ENCODE measurements around the gene SIRT5. TPM values are rescaled to one million over a fixed set of nuclear protein-coding genes. Genes with fewer than 3 reads are reported as not detected.

Gene SIRT5
- total RNA-seq, 1 donor = 6.2 TPM

GRCh38 chr6:13624871-13625288 is 50.5 kb downstream of the SIRT5 start:
- H3K4me1 ChIP-seq (ENCODE audit: insufficient read depth, low read length) = no peaks in the 10 kb centered on the region

GRCh38 chr6:13629459-13630116 is 55.2 kb downstream of the SIRT5 start:
- Histone ChIP-seq H3K4me1 (ENCODE audit: insufficient read depth, low read length) (no peaks in the 10 kb centered on the region), H3K9me3 (ENCODE audit: low read depth, low read length) (no peaks in the 10 kb centered on the region), H3K27me3 (ENCODE audit: insufficient read depth, low read length) (no peaks in the 10 kb centered on the region), H3K4me3 (ENCODE audit: low read length) (no peak overlapping the region)

More at GRCh38 chr6:13624871-13625288, 50.5 kb downstream of the SIRT5 start:
- H3K9me3 ChIP-seq (ENCODE audit: low read depth, low read length) = no peaks in the 10 kb centered on the region
- no peak overlapping the region for H3K4me3 ChIP-seq (ENCODE audit: low read length)
- no peaks in the 10 kb centered on the region for H3K27me3 ChIP-seq (ENCODE audit: insufficient read depth, low read length)

GRCh38 chr6:13630499-13630898 is 56.1 kb downstream of the SIRT5 start:
- no peaks in the 10 kb centered on the region for H3K27me3 ChIP-seq (ENCODE audit: insufficient read depth, low read length)
- H3K4me3 ChIP-seq (ENCODE audit: low read length) = no peak overlapping the region
- H3K9me3 ChIP-seq (ENCODE audit: low read depth, low read length) = no peaks in the 10 kb centered on the region
- no peaks in the 10 kb centered on the region for H3K4me1 ChIP-seq (ENCODE audit: insufficient read depth, low read length)

GRCh38 chr6:13633343-13633742 is 58.9 kb downstream of the SIRT5 start:
- no peaks in the 10 kb centered on the region for H3K27me3 ChIP-seq (ENCODE audit: insufficient read depth, low read length)
- H3K4me1 ChIP-seq (ENCODE audit: insufficient read depth, low read length) = peaks cover 19% of the 10 kb centered on the region
- H3K4me3 ChIP-seq (ENCODE audit: low read length) = no peak overlapping the region
- no peaks in the 10 kb centered on the region for H3K9me3 ChIP-seq (ENCODE audit: low read depth, low read length)

GRCh38 chr6:13635948-13636658 is 61.7 kb downstream of the SIRT5 start:
- H3K27me3 ChIP-seq (ENCODE audit: insufficient read depth, low read length) = no peaks in the 10 kb centered on the region
- peaks cover 26% of the 10 kb centered on the region for H3K4me1 ChIP-seq (ENCODE audit: insufficient read depth, low read length)
- no peak overlapping the region for H3K4me3 ChIP-seq (ENCODE audit: low read length)
- no peaks in the 10 kb centered on the region for H3K9me3 ChIP-seq (ENCODE audit: low read depth, low read length)

- Histone ChIP-seq H3K9me3 (ENCODE audit: low read depth, low read length) (no peaks in the 10 kb centered on the region), H3K27me3 (ENCODE audit: insufficient read depth, low read length) (no peaks in the 10 kb centered on the region), H3K4me3 (ENCODE audit: low read length) (no peak overlapping the region), H3K4me1 (ENCODE audit: insufficient read depth, low read length) (peaks cover 26% of the 10 kb centered on the region)
These were observed 63.6 kb downstream of the SIRT5 start for GRCh38 chr6:13638014-13638413.

- Histone ChIP-seq H3K27me3 (ENCODE audit: insufficient read depth, low read length) (no peaks in the 10 kb centered on the region), H3K9me3 (ENCODE audit: low read depth, low read length) (no peaks in the 10 kb centered on the region), H3K4me1 (ENCODE audit: insufficient read depth, low read length) (peaks cover 26% of the 10 kb centered on the region), H3K4me3 (ENCODE audit: low read length) (no peak overlapping the region)
These were observed 64.2 kb downstream of the SIRT5 start for GRCh38 chr6:13638626-13639025.

GRCh38 chr6:13641315-13641714 is 66.9 kb downstream of the SIRT5 start:
- Histone ChIP-seq H3K4me3 (ENCODE audit: low read length) (no peak overlapping the region), H3K4me1 (ENCODE audit: insufficient read depth, low read length) (peaks cover 20% of the 10 kb centered on the region), H3K9me3 (ENCODE audit: low read depth, low read length) (no peaks in the 10 kb centered on the region), H3K27me3 (ENCODE audit: insufficient read depth, low read length) (no peaks in the 10 kb centered on the region)

- Histone ChIP-seq H3K27me3 (ENCODE audit: insufficient read depth, low read length) (no peaks in the 10 kb centered on the region), H3K4me1 (ENCODE audit: insufficient read depth, low read length) (peaks cover 12% of the 10 kb centered on the region), H3K4me3 (ENCODE audit: low read length) (no peak overlapping the region)
These were observed 68.7 kb downstream of the SIRT5 start for GRCh38 chr6:13643125-13643524.

GRCh38 chr6:13648850-13649249 is 74.4 kb downstream of the SIRT5 start:
- Histone ChIP-seq H3K4me3 (ENCODE audit: low read length) (no peak overlapping the region), H3K4me1 (ENCODE audit: insufficient read depth, low read length) (peaks cover 4% of the 10 kb centered on the region), H3K27me3 (ENCODE audit: insufficient read depth, low read length) (no peaks in the 10 kb centered on the region), H3K9me3 (ENCODE audit: low read depth, low read length) (no peaks in the 10 kb centered on the region)

More at GRCh38 chr6:13643125-13643524, 68.7 kb downstream of the SIRT5 start:
- H3K9me3 ChIP-seq (ENCODE audit: low read depth, low read length) = no peaks in the 10 kb centered on the region

GRCh38 chr6:13649393-13649792 is 75.0 kb downstream of the SIRT5 start:
- Histone ChIP-seq H3K9me3 (ENCODE audit: low read depth, low read length) (no peaks in the 10 kb centered on the region), H3K27me3 (ENCODE audit: insufficient read depth, low read length) (no peaks in the 10 kb centered on the region), H3K4me3 (ENCODE audit: low read length) (no peak overlapping the region), H3K4me1 (ENCODE audit: insufficient read depth, low read length) (peaks cover 4% of the 10 kb centered on the region)

- no peaks in the 10 kb centered on the region for H3K9me3 ChIP-seq (ENCODE audit: low read depth, low read length)
- no peak overlapping the region for H3K4me3 ChIP-seq (ENCODE audit: low read length)
- no peaks in the 10 kb centered on the region for H3K27me3 ChIP-seq (ENCODE audit: insufficient read depth, low read length)
- H3K4me1 ChIP-seq (ENCODE audit: insufficient read depth, low read length) = no peaks in the 10 kb centered on the region
These were observed 78.9 kb downstream of the SIRT5 start for GRCh38 chr6:13653296-13653695.

- no peaks in the 10 kb centered on the region for H3K4me1 ChIP-seq (ENCODE audit: insufficient read depth, low read length)
- H3K9me3 ChIP-seq (ENCODE audit: low read depth, low read length) = no peaks in the 10 kb centered on the region
- H3K27me3 ChIP-seq (ENCODE audit: insufficient read depth, low read length) = no peaks in the 10 kb centered on the region
- H3K4me3 ChIP-seq (ENCODE audit: low read length) = no peak overlapping the region
These were observed 80.1 kb downstream of the SIRT5 start for GRCh38 chr6:13654496-13654895.

GRCh38 chr6:13655700-13656099 is 81.3 kb downstream of the SIRT5 start:
- H3K4me1 ChIP-seq (ENCODE audit: insufficient read depth, low read length) = peaks cover 4% of the 10 kb centered on the region
- no peak overlapping the region for H3K4me3 ChIP-seq (ENCODE audit: low read length)
- no peaks in the 10 kb centered on the region for H3K9me3 ChIP-seq (ENCODE audit: low read depth, low read length)
- no peaks in the 10 kb centered on the region for H3K27me3 ChIP-seq (ENCODE audit: insufficient read depth, low read length)

GRCh38 chr6:13660273-13660672 is 85.9 kb downstream of the SIRT5 start:
- Histone ChIP-seq H3K27me3 (ENCODE audit: insufficient read depth, low read length) (no peaks in the 10 kb centered on the region), H3K9me3 (ENCODE audit: low read depth, low read length) (no peaks in the 10 kb centered on the region), H3K4me1 (ENCODE audit: insufficient read depth, low read length) (peaks cover 11% of the 10 kb centered on the region), H3K4me3 (ENCODE audit: low read length) (no peak overlapping the region)

GRCh38 chr6:13660893-13661292 is 86.5 kb downstream of the SIRT5 start:
- Histone ChIP-seq H3K9me3 (ENCODE audit: low read depth, low read length) (no peaks in the 10 kb centered on the region), H3K27me3 (ENCODE audit: insufficient read depth, low read length) (no peaks in the 10 kb centered on the region), H3K4me1 (ENCODE audit: insufficient read depth, low read length) (peaks cover 11% of the 10 kb centered on the region), H3K4me3 (ENCODE audit: low read length) (no peak overlapping the region)

Data from mononuclear cell (primary cell).